Brain pericyte (primary cell): ENCODE results near the gene ZNF281.
A peak's percentile ranks its signal among the peaks of the same experiment; 100 is the strongest.
"Not testable (repeated sequence)": the region's sequence is repeated elsewhere in the genome, so short reads cannot be mapped to it uniquely, and the experiment has no call there.

Source experiments
- DNase-seq: peaks from one replicate; pipeline ENCODE4 v3.0.0-alpha.2; 2012; ENCODE audit warnings: low read depth, low spot score

The ZNF281 gene, protein sequence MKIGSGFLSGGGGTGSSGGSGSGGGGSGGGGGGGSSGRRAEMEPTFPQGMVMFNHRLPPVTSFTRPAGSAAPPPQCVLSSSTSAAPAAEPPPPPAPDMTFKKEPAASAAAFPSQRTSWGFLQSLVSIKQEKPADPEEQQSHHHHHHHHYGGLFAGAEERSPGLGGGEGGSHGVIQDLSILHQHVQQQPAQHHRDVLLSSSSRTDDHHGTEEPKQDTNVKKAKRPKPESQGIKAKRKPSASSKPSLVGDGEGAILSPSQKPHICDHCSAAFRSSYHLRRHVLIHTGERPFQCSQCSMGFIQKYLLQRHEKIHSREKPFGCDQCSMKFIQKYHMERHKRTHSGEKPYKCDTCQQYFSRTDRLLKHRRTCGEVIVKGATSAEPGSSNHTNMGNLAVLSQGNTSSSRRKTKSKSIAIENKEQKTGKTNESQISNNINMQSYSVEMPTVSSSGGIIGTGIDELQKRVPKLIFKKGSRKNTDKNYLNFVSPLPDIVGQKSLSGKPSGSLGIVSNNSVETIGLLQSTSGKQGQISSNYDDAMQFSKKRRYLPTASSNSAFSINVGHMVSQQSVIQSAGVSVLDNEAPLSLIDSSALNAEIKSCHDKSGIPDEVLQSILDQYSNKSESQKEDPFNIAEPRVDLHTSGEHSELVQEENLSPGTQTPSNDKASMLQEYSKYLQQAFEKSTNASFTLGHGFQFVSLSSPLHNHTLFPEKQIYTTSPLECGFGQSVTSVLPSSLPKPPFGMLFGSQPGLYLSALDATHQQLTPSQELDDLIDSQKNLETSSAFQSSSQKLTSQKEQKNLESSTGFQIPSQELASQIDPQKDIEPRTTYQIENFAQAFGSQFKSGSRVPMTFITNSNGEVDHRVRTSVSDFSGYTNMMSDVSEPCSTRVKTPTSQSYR

GRCh38 chr1:200409761-200410565, at the start of gene ZNF281:
Gene ZNF281, minus strand, starts transcription at chr1:200410036. Its CDS starts 331 bp downstream, at chr1:200409705.
- DNase-seq: peak; percentile 58

- no peak for DNase-seq
Measured at GRCh38 chr1:200458780-200459179, 48.9 kb upstream of the ZNF281 start.

GRCh38 chr1:200457810-200458209, 48.0 kb upstream of the ZNF281 start:
- no peak for DNase-seq

DNA sequence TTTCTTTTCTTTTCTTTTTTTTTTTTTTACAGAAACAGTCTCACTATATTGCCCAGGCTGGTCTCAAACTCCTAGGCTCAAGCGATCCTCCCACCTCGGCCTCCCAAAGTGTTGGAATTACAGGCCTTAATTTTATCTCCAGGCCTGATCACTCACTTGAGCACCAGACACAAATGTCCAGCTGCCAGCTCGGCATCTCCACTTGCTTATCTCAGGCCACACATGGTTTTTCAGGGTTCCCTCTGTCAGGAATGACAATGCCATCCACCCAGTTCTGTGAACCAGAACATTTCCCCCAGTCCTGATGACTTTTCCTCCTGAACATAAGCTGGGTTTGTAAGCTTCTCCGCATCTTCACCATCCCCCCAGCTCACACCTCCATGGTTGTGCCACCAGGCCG, 44.6 kb upstream of the ZNF281 start:
- DNase-seq: no peak

GRCh38 chr1:200453553-200453905, 43.7 kb upstream of the ZNF281 start:
- no peak for DNase-seq

GRCh38 chr1:200452850-200453552, 43.2 kb upstream of the ZNF281 start:
- DNase-seq: no peak

- DNase-seq: no peak
Measured at GRCh38 chr1:200448034-200448762, 38.4 kb upstream of the ZNF281 start.

GRCh38 chr1:200445213-200445612, 35.4 kb upstream of the ZNF281 start:
- no peak for DNase-seq

DNA sequence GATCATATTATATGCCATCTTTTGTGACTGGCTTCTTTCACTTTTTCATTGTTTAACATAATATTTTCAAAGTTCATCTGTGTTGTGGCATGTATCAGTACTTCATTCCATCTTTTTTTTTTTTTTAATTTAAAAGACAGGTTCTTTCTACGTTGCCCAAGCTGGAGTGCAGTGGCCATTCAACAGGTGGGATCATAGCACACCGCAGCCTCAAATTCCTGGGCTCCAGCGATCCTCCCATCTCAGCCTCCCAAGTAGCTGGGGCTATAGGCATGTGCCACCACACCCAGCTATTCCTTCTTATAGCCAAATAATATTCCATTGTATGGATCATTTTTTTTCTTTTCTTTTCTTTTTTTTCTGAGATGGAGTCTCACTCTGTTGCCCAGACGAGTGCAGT, 34.6 kb upstream of the ZNF281 start:
- DNase-seq: no peak

DNA sequence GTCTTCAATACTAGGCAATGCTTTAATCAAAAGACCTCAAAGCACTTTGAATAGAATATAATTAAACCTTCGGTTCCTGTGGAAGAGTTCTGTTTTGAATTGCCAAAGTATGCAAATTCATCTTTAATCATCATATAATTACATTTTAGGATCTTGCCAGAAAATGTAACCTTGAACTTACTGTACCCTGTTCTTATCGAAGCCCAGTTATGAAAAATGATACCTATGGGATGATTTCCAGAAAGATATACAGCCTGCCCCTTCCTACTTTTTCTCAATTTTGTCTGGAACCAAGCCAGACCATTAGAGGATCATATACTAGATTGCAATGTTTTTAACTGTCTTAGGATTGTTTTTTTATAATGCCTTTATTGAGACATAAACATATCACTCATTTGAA, 34.0 kb upstream of the ZNF281 start:
- no peak for DNase-seq

DNA sequence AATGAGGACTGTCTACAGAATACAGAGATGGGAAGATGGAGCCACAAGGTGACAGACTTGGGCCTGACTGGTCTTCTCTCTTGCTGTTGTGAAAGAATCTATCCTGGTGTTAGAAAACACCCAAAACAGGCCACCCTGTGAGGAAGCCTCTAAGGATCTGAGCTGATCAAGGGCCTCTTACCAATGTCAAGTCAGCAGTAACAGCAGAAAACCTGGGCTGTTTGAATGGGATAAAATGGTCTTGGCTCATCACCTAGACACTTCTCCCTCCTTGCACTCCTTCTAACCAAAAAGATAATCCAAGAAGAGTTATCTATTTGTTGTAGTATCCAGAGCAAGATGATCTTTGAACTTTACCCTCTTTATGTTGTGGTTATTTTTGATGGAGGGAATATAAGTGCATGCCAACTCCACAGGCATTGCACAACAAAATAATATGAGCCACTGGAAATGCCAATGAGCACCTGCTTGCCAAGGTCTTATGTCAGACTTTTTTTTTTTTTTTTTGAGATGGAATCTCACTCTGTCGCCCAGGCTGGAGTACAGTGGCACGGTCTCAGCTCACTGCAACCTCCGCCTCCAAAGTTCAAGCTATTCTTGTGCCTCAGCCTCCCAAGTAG, 32.8 kb upstream of the ZNF281 start:
- DNase-seq: no peak

DNA sequence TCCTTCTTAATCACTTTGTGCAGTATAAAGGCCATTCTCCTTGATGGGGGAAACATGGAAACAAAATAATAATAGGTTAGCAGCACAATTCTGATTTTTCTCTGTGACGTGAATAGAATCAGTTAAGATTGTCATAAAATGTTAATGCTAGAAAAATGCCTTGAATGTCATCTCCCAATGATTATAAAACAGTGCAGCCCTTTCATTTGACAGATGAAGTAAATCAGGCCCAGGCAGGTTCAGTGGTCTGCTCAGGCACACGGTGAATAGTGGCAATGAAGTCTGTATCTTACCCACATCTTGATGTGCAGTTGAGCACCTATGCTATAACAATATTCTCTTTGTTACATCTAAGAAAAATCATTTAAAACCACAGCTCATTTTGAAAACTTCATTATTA, 32.2 kb upstream of the ZNF281 start:
- no peak for DNase-seq

GRCh38 chr1:200438911-200439310, 29.1 kb upstream of the ZNF281 start:
- DNase-seq: no peak

DNA sequence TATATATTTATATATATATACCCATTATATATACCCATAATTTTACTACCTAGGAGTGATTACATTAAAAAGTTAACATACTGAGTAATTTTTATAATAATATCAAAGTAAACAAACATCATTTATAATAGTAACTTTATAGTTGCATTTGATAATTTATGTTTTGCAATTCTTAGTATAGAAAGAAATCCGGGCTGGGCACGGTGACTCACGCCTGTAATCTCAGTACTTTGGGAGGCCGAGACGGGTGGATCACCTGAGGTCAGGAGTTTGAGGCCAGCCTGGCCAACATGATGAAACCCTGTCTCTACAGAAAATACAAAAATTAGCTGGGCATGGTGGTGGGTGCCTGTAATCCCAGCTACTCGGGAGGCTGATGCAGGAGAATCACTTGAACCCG, 28.6 kb upstream of the ZNF281 start:
- not testable (repeated sequence) for DNase-seq

GRCh38 chr1:200437556-200438203, 27.8 kb upstream of the ZNF281 start:
- DNase-seq: no peak

GRCh38 chr1:200437088-200437487, 27.3 kb upstream of the ZNF281 start:
- DNase-seq: no peak

GRCh38 chr1:200436436-200436835, 26.6 kb upstream of the ZNF281 start:
- no peak for DNase-seq

GRCh38 chr1:200435200-200435780, 25.5 kb upstream of the ZNF281 start:
- no peak for DNase-seq

GRCh38 chr1:200433586-200433985, 23.8 kb upstream of the ZNF281 start:
- DNase-seq: no peak
